Adrenal gland (tissue), 12 donors: ENCODE results near the gene TRPV3. TPM values are rescaled to one million over a fixed set of nuclear protein-coding genes. Genes with fewer than 3 reads are reported as not detected.

Source experiments
- DNase-seq, 7 donors: peaks; one replicate each; pipeline ENCODE4 v3.0.0-alpha.2; 2019 to 2020
- H3K27ac ChIP-seq, 5 donors: fragments of 200-600 bp; sonication (generic) in 4 of 5; 1 replicate in 3 of 5; 2 replicates in 2 of 5; pipeline versions ENCODE4 v1.5.1 to v1.8.0; 2016 to 2020; ENCODE audit warnings: mild to moderate bottlenecking in 1 of 5
- H3K27me3 ChIP-seq: fragments of 200-600 bp; 2 replicates; pipeline ENCODE4 v1.8.0; 2021
- H3K36me3 ChIP-seq, 2 donors: fragments of 200-600 bp; replicated peaks in 1 of 2; 1 replicate in 1 of 2; 2 replicates in 1 of 2; pipeline versions ENCODE4 v1.5.1 to v1.8.0; 2018 to 2022
- H3K4me1 ChIP-seq, 2 donors: fragments of 200-600 bp; replicated peaks in 1 of 2; 1 replicate in 1 of 2; 2 replicates in 1 of 2; pipeline versions ENCODE4 v1.5.1 to v1.8.0; 2018 to 2021
- H3K4me3 ChIP-seq, 4 donors: fragments of 200-600 bp; sonication (generic) in 3 of 4; one replicate each; pipeline ENCODE4 v1.5.1; 2016 to 2018
- H3K9me3 ChIP-seq, 3 donors: fragments of 200-600 bp; sonication (generic) in 1 of 3; replicated peaks in 1 of 3; 1 replicate in 2 of 3; 2 replicates in 1 of 3; pipeline versions ENCODE4 v1.5.1 to v1.8.0; 2016 to 2021
- POLR2A ChIP-seq, 2 donors: fragments of 450-650 bp; IDR thresholded peaks; one replicate each; pipeline ENCODE4 v1.6.1; 2017; ENCODE audit warnings: antibody characterized with exemption in 2 of 2, mild to moderate bottlenecking in 2 of 2, moderate library complexity in 1 of 2
- WGBS, 4 donors: extraction: QIAGEN DNeasy Blood & Tissue Kit in 2 of 4; methylation state at CpG; one replicate each; pipeline versions ENCODE4 v1.1.5 to v1.1.7; 2013 to 2017; 5-methylcytosine and 5-hydroxymethylcytosine counted together
- intact Hi-C, 2 donors: fragments of 100-400 bp; cut with DNase I; formaldehyde crosslinking; loops; one replicate each; pipeline versions ENCODE4 v1.14.1 to v1.15.0; 2022 to 2023
- polyA plus RNA-seq, 3 donors: library from polyadenylated mRNA; stranded (reverse); fragments of 200-250 nt in 2 of 3; fragments of 350-450 nt in 1 of 3; fragmentation: Illumina TruSeq in 1 of 3; extraction: RNeasy Lipid Tissue Mini Kit (QIAGEN cat#74804) in 1 of 3; gene quantifications; one replicate each; pipeline ENCODE4 v1.2.3, GENCODE V29; 2013 to 2014
- total RNA-seq, 9 donors: library from RNA; depleted of rRNA in 4 of 9; stranded (reverse); fragments of >200 nt in 4 of 9; fragments of 120-200 nt in 1 of 9; fragmentation: NEBNext Ultra II Directional in 1 of 9; extraction: Animal tissue kit (Norgen Biotek cat#: 25700) in 1 of 9; gene quantifications; one replicate each; pipeline versions ENCODE4 v1.1.0 to v1.2.4, GENCODE V29; 2013 to 2023
- TF ChIP-seq, protein P1 (sequence below), 6 experiments: fragments of 450-650 bp in 4 of 6; fragments of 200-600 bp in 2 of 6; sonication (generic) in 1 of 6; IDR thresholded peaks; 1 replicate in 5 of 6; 2 replicates in 1 of 6; pipeline versions ENCODE4 v1.5.1 to v1.8.0; 2016 to 2021; ENCODE audit warnings: antibody characterized with exemption in 6 of 6, mild to moderate bottlenecking in 2 of 6, moderate library complexity in 1 of 6
- donor health status: healthy with polysubstance abuse.
- donor health status: Bipolar disorder and iron deficiency.
- donor health status: DM: yes; HTN: yes; CAD: no.
- donor health status: DM: no; HTN: no; CAD: no.
- donor health status: DM: no; HTN: no; CAD: no.
- donor health status: DM: yes; HTN: yes; CAD: no.

TRPV3 gene
- total and polyA plus RNA-seq, 12 donors = 0.14 to 1.4 (median 0.41) TPM

DNA sequence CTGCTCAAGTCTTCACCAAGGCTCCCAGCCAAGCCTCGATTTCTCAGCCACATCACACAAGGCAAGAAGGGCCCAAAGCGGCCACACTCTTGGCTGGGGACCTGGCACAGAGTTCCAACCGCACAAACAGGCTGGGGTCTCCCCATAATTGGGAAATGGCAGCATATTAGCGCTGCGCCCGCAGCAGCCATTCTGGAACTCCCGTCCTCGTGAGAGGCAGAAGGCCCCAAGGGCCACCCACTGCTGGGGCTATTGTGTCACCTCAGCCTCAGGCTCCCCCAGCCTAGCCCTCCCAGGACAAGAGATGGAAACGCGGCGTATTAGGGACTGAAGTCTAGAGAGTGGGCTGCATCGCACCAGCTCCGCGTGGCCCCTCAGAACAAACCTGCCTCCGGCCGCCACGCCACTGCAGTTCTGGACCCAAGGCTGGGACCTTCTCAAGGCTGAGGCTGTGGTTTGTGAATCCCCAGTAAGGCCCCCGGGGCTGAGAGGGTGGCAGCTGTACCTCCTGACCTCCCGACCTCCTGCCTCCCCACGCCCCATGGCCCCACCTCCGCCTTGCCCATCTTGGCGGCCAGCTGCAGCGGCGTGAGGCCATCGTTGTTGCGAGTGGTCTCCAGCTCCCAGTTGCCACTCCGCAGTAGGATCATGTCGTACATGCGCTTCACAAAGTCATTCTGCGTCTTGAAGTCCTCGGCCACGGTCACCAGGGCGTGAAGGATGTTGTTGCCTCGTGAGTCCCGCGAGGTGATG is 25.3 kb downstream of the TRPV3 start:
- H3K27ac ChIP-seq = no peak overlapping the region
- H3K36me3 ChIP-seq = no peaks in the 10 kb centered on the region
- H3K4me3 ChIP-seq = no peak overlapping the region
- WGBS, 4 donors = 84 to 91% (median 86%) methylated on average over 13 to 36 of the region's 36 CpGs
- TF ChIP-seq POLR2A (IDR thresholded peaks at IDR 0.05) = no peak
- TF ChIP-seq, protein P1, sequence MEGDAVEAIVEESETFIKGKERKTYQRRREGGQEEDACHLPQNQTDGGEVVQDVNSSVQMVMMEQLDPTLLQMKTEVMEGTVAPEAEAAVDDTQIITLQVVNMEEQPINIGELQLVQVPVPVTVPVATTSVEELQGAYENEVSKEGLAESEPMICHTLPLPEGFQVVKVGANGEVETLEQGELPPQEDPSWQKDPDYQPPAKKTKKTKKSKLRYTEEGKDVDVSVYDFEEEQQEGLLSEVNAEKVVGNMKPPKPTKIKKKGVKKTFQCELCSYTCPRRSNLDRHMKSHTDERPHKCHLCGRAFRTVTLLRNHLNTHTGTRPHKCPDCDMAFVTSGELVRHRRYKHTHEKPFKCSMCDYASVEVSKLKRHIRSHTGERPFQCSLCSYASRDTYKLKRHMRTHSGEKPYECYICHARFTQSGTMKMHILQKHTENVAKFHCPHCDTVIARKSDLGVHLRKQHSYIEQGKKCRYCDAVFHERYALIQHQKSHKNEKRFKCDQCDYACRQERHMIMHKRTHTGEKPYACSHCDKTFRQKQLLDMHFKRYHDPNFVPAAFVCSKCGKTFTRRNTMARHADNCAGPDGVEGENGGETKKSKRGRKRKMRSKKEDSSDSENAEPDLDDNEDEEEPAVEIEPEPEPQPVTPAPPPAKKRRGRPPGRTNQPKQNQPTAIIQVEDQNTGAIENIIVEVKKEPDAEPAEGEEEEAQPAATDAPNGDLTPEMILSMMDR (IDR thresholded peaks at IDR 0.05) = no peak
- no peaks in the 10 kb centered on the region for H3K4me1 ChIP-seq
- H3K9me3 ChIP-seq = no peaks in the 10 kb centered on the region
- H3K27me3 ChIP-seq = no peaks in the 10 kb centered on the region
- no peak for DNase-seq
- intact Hi-C loops = no loop called here

DNA sequence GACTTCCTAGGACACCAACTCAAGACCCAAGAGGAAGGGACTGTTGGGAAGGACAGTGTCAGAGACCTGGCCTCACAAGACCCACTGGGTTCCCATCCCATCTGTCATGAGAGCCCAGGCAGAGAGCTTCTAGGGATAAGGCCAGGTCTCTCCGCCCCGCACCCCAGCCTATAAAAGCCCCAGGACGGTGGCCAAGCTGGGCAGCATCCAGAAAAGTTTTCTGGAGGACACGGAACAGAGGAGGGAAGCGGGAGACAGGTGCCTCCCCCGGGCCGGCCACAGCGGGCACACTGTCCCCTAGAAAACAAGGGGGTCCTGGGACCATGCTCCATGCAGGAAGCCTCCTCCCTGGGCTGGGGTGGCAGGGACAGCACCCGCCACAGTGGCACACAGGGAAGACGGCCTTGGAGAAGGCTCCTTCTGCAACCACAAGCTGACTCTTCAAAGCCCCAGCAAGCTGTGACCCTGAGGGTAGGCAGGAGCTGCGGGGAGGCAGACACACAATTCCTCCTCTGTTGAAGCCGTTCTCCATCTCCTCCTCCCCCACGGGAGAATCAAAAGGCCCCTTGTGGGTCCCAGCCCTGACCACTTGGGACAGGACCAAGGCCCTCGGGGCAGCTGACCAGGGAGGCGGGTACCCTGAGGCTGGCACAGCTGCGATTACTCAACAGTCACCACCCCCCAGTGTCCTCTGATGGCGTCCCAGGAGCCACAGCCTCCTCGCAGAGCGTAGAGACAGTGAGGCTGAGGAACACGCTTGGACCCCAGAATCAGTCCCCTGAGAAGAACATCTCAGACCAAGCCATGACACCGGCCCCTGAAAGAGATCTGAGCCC is 26.1 kb downstream of the TRPV3 start:
- WGBS, 4 donors = 43 to 66% (median 52%) methylated on average over 6 to 21 of the region's 21 CpGs

DNA sequence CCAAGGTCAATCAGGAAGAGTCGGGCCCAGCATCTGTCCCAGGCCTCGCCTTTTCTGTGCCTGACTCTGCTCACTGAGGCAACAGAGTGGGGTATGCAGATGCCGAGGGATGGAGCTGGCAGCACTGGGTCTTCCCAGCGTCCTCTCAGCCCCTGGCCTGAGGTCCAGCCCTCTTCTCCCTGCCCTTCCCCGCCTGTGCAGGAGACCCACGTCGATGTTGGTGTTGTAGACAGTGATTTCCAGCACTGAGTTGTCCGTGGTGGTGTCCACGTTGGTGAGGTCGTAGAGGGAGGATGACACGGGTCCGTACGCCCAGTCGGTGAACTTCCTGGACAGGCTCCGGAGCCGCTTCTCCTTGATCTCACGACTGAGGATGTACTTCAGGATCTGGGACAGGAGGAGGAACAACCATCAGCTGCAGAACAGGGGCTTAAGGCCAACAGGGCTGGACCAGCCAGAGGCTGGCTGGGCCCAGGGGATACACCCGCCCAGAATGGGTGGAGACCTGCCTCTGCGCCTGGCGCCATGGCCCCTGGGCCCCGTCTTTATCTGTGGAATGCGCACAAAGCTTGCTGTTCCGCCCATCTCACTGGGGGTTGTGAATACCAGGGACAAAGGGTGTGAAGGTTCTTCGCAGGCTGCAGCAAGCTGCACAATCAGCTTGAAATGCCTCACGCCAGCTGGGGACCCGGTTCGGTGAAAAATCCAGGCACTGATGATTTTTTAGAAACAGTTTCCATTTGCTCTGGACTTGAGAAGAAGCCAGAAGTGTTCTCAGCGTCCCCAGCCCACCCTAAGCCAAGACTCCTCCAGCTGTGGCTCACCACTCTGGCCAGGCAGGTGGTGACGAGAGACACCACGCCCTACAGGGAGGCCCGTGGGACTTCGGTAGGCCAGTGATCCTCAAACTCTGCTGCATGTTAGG is 27.5 kb downstream of the TRPV3 start:
- Histone ChIP-seq H3K4me1 (no peaks in the 10 kb centered on the region), H3K4me3 (no peak overlapping the region), H3K27ac (peak overlapping the region in 1 of 5 donors; percentile 41), H3K27me3 (no peaks in the 10 kb centered on the region), H3K9me3 (no peaks in the 10 kb centered on the region), H3K36me3 (no peaks in the 10 kb centered on the region)
- TF ChIP-seq POLR2A (IDR thresholded peaks at IDR 0.05) = no peak
- TF ChIP-seq, protein P1 (IDR thresholded peaks at IDR 0.05) = no peak
- intact Hi-C loops = no loop called here
- DNase-seq = peak in 5 of 7 donors; percentile 18 to 55 (median 23)
- whole genome bisulfite sequencing, 4 donors = 64 to 87% (median 70%) methylated on average over 7 to 32 of the region's 32 CpGs

More for the DNA sequence above, 26.1 kb downstream of the TRPV3 start:
- TF ChIP-seq, protein P1 (IDR thresholded peaks at IDR 0.05) = no peak
- no peak for TF ChIP-seq POLR2A (IDR thresholded peaks at IDR 0.05)
- no peaks in the 10 kb centered on the region for H3K36me3 ChIP-seq
- no peaks in the 10 kb centered on the region for H3K4me1 ChIP-seq
- no peaks in the 10 kb centered on the region for H3K27me3 ChIP-seq
- intact Hi-C loops = no loop called here
- H3K27ac ChIP-seq = no peak overlapping the region
- no peaks in the 10 kb centered on the region for H3K9me3 ChIP-seq
- H3K4me3 ChIP-seq = no peak overlapping the region
- DNase-seq = peak in 5 of 7 donors; percentile 22 to 34 (median 30)
